AG09309 (cell line): ENCODE measurements around the gene ACTR5.

Source experiments
- DNase-seq: peaks from one replicate; pipeline ENCODE4 v3.0.0-alpha.2; 2010; ENCODE audit warnings: low read depth
- H3K4me3 ChIP-seq: 2 replicates; pipeline ENCODE4 v1.5.1; 2011; ENCODE audit warnings: mild to moderate bottlenecking, low read depth, low read length, moderate library complexity; ENCODE audit not compliant: control insufficient read depth
- CTCF ChIP-seq: IDR thresholded peaks from 2 replicates; pipeline ENCODE4 v1.5.1; 2011; ENCODE audit warnings: mild to moderate bottlenecking, low read depth, low read length, inconsistent platforms; ENCODE audit not compliant: insufficient read depth, control insufficient read depth; ENCODE audit errors: missing control alignments

Gene ACTR5

GRCh38 chr20:38752029-38752428, 3.8 kb downstream of the ACTR5 start:
- H3K4me3 ChIP-seq, result no peak overlapping the region
- DNase-seq, result no peak
- TF ChIP-seq CTCF, result no peak

- no peak for TF ChIP-seq CTCF
- no peak overlapping the region for H3K4me3 ChIP-seq
- no peak for DNase-seq
Measured at GRCh38 chr20:38754924-38755323, 6.7 kb downstream of the ACTR5 start.

- TF ChIP-seq CTCF, result no peak
- no peak overlapping the region for H3K4me3 ChIP-seq
- no peak for DNase-seq
Measured at GRCh38 chr20:38755324-38755910, 7.2 kb downstream of the ACTR5 start.

GRCh38 chr20:38757145-38757775, 9.0 kb downstream of the ACTR5 start:
- no peak overlapping the region for H3K4me3 ChIP-seq
- TF ChIP-seq CTCF, result no peak
- no peak for DNase-seq

- H3K4me3 ChIP-seq, result no peak overlapping the region
- TF ChIP-seq CTCF, result no peak
- no peak for DNase-seq
Measured at GRCh38 chr20:38759106-38759505, 10.8 kb downstream of the ACTR5 start.

GRCh38 chr20:38760978-38761377, 12.7 kb downstream of the ACTR5 start:
- no peak overlapping the region for H3K4me3 ChIP-seq
- DNase-seq, result no peak
- TF ChIP-seq CTCF, result no peak
